Keratinocyte (primary cell): Measurements from ENCODE around the gene MXRA7.

ENCODE experiments used
- EZH2 ChIP-seq: IDR thresholded peaks from one replicate; pipeline ENCODE4 v1.6.1; 2012; ENCODE audit warnings: inconsistent platforms, mild to moderate bottlenecking, low read length, moderate library complexity
- TF ChIP-seq, protein P1 (sequence below), 3 experiments: IDR thresholded peaks in 1 of 3; conservative IDR thresholded peaks in 1 of 3; optimal IDR thresholded peaks in 1 of 3; 2 replicates in 2 of 3; 3 replicates in 1 of 3; pipeline versions ENCODE3 to v1.5.1; 2011; ENCODE audit warnings: low read length in 3 of 3, mild to moderate bottlenecking in 3 of 3, moderate library complexity in 2 of 3, control low read depth in 1 of 3, inconsistent platforms in 1 of 3; ENCODE audit not compliant: insufficient read depth in 2 of 3; ENCODE audit errors: extremely low read depth in 1 of 3

DNA sequence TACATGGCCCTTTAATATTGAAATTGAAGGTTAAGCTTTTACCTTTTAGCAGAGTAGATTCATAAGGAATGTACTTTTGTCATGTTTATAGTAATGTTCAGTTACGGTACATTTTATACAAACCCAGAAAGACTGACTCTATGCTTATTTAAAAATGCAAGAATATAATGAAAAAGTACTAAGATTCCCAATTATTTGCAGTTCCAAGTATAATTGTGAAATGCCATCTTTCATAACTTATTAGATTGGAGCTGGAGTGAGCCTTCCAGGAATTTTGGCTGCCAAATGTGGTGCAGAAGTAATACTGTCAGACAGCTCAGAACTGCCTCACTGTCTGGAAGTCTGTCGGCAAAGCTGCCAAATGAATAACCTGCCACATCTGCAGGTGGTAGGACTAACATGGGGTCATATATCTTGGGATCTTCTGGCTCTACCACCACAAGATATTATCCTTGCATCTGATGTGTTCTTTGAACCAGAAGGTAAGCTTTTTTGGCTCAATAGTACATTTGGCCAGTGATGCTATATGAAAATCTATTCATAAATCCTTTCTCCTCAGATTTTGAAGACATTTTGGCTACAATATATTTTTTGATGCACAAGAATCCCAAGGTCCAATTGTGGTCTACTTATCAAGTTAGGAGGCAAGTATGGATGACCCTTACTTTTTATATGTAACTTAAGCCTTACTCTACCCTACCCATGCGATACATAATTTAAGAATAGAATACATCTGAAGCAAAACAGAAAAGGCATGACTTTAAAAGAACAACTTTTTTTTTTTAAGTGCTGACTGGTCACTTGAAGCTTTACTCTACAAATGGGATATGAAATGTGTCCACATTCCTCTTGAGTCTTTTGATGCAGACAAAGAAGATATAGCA, 22.2 kb upstream of the MXRA7 start:
- TF ChIP-seq, protein P1, sequence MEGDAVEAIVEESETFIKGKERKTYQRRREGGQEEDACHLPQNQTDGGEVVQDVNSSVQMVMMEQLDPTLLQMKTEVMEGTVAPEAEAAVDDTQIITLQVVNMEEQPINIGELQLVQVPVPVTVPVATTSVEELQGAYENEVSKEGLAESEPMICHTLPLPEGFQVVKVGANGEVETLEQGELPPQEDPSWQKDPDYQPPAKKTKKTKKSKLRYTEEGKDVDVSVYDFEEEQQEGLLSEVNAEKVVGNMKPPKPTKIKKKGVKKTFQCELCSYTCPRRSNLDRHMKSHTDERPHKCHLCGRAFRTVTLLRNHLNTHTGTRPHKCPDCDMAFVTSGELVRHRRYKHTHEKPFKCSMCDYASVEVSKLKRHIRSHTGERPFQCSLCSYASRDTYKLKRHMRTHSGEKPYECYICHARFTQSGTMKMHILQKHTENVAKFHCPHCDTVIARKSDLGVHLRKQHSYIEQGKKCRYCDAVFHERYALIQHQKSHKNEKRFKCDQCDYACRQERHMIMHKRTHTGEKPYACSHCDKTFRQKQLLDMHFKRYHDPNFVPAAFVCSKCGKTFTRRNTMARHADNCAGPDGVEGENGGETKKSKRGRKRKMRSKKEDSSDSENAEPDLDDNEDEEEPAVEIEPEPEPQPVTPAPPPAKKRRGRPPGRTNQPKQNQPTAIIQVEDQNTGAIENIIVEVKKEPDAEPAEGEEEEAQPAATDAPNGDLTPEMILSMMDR (optimal IDR thresholded peaks at IDR 0.05 in 1 of 3, IDR thresholded peaks at IDR 0.05 in 1 of 3, conservative IDR thresholded peaks at IDR 0.05 in 1 of 3; ENCODE audit: extremely low read depth in 1 of 3, insufficient read depth in 2 of 3, low read length in 3 of 3) = no peak
- TF ChIP-seq EZH2 = no peak
